AG09319 (cell line): ENCODE measurements around the gene RASIP1.

ENCODE experiments used
- DNase-seq: peaks from one replicate; pipeline ENCODE4 v3.0.0-alpha.2; 2010; ENCODE audit warnings: low read depth; ENCODE audit errors: extremely low read depth
- TF ChIP-seq, protein P1 (sequence below): IDR thresholded peaks from 2 replicates; pipeline ENCODE4 v1.5.1; 2011; ENCODE audit warnings: low read depth, mild to moderate bottlenecking, inconsistent platforms, low read length, moderate library complexity

RASIP1 gene

DNA sequence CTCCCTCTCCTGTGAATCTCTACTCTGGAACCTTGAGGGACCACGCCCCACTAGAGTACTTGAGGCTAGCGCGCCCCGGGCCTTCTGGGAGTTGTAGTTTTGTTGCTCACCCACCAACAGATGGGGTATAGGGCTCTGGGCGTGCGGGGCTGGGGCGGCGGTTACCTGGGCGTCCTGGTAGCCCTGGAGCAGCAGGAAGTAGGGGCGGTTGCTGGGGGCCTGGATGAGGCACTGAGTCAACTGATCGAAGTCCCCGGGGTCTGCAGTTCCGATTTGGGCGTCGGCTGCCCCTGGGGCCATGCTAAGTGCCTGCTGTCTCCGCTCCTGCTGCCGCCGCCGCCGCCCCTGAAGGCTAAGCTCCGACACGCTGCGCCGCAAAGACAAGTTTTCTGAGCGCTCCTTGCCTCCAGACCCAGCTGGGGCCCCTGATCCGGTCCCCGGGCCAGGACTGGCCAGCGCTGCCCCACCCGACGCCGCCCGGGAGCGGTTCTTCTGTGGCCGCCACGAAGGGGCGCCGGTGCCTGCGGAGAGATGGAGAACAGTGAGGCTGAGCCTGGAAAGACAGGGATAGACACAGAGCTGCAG is 5.3 kb downstream of the RASIP1 start:
- TF ChIP-seq, protein P1, sequence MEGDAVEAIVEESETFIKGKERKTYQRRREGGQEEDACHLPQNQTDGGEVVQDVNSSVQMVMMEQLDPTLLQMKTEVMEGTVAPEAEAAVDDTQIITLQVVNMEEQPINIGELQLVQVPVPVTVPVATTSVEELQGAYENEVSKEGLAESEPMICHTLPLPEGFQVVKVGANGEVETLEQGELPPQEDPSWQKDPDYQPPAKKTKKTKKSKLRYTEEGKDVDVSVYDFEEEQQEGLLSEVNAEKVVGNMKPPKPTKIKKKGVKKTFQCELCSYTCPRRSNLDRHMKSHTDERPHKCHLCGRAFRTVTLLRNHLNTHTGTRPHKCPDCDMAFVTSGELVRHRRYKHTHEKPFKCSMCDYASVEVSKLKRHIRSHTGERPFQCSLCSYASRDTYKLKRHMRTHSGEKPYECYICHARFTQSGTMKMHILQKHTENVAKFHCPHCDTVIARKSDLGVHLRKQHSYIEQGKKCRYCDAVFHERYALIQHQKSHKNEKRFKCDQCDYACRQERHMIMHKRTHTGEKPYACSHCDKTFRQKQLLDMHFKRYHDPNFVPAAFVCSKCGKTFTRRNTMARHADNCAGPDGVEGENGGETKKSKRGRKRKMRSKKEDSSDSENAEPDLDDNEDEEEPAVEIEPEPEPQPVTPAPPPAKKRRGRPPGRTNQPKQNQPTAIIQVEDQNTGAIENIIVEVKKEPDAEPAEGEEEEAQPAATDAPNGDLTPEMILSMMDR, result no peak
- no peak for DNase-seq

DNA sequence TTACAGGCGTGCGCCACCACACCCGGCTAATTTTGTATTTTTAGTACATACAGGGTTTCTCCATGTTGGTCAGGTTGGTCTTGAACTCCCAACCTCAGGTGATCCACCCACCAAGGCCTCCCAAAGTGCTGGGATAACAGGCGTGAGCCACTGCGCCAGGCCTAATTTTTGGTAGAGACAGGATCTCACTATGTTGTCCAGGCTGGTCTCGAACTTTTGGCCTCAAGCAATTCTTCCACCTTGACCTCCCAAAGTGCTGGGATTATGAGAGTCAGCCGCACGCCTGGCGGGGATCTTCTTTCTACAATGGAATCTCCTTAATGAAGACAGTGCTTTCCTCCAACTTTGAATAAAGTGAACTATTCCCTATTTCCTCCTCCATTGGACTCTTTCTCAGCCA is 5.8 kb downstream of the RASIP1 start:
- TF ChIP-seq, protein P1, result no peak
- no peak for DNase-seq

DNA sequence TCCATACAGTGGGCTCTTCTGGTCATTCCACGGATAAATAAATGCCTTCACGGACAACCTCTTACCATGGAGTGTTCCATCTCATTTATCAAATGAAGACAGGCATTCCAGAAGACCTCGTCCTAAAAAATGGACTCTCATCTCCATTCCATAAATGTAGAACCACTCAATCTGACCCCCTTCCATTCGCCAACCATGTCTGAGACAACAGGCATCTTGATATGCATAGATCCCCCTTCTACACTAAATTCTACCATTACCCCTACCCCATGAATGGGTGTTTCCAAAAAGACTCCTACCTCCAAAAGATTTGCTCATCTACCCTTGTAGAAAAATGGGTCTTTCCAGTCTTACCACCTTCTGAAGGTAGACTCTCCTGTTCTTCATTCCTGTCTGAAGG is 9.0 kb downstream of the RASIP1 start:
- TF ChIP-seq, protein P1, result no peak
- DNase-seq, result no peak

DNA sequence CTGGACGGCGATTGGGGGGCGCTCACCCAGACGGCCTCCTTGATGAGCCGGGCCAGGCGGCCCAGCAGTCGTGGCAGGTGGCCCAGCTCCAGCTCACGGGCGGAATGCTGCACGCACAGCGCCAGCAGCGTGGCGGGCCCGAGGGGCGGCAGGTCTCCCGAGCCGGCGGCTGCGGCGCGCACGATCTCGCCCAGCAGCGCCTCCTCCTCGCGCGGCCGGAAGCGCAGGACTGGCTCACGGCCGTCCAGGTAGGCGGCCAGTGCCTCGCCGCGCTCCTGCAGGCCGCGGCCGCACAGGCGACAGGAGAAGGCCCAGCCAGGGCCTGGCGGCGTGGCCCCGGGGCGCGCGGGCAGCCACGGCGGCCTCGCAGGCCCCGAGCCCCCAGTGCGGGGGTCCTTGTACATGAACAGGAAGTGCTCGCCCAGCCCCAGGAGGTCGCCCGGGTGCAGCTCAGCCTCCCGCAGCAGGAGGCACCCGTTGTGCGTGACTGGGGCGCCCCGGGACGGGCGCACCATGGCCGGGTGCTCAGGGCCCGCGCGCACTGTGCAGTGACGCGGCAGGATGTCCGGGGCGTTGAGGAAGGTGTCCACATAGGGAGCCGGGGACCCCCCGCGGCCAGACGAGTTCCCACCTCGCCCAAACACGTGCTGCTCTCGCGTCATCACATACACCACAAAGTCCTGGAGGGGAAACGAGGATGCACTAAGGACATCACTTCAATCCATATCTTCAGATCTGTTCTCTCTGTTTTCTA is 11.3 kb downstream of the RASIP1 start:
- TF ChIP-seq, protein P1, result no peak
- DNase-seq, result no peak

DNA sequence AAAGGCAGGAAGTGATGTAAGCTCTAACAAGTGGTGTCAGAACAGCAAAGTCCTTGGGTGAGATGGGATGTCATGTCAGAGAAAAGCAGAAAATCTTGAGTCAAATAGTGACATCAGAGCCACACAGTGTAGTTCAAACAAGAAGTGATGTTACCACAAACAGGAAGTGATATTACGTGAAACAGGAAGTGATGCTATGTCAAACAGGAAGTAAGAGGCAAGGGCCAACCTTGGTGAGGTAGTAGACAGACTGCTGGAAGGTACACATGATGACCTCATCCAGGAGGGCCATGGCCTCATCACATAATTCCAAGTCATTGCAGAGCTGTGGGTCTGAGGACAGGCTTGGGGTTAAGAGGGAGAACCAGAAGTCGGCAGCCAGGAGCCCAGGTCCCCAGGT is 13.9 kb downstream of the RASIP1 start:
- TF ChIP-seq, protein P1, result no peak
- no peak for DNase-seq

DNA sequence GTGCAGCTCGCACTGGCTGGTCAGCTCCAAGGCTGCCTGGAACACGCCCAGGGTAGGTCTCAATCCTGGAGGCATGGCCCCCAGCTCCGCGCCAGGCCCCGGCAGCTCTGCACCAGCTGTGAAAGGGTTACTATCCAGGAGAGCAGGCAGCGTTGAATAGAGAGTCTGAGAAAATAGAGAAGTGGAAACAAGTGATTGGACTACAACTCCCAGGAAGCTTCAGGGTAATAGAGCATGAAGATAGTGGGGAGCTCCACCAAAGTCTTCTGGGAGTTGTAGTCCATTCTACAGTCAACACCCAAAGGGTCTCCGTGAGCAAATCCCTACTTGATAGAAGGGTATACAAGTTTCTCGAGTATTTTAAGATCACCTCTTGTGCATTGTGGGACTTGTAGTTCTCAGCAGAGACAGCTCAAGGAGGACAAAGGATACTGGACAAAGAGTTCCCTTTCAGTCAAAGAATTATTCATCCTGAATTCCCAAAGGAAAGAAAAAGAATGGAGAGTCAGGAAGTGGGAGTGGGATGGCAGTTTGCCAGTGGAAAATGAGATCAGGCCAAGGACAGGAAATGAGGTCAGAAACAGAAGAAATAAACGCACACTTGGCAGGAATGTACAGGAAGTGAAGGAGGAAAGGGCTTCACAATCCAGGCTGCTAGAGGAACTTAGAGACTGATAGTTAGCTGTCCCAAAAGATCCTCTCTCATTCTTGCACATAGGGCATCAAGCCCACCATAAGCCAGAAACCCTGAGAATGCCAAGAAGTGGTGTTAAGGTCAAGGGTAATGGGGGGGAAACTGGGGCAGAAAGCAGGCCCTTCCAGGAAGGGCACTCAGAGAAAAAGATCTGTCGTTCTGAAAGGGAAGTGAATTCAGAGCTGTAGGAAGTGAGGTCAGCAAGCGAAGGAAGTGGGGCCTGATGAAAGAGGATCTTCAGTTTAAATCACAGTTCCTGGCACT is 15.3 kb downstream of the RASIP1 start:
- no peak for DNase-seq
- TF ChIP-seq, protein P1, result no peak
